GM18858 (cell line): ENCODE results near the gene NDUFB6.
"Not testable (repeated sequence)": the region's sequence is repeated elsewhere in the genome, so short reads cannot be mapped to it uniquely, and the experiment has no call there.

Source experiments
- ATAC-seq: cut with Tn5 transposase; IDR thresholded peaks from one replicate; pipeline ENCODE4 v1.9.1; 2021; ENCODE audit not compliant: unreplicated experiment

The NDUFB6 gene

GRCh38 chr9:32571969-32572899 is 725 bp downstream of the NDUFB6 start:
- peak; percentile 90 for ATAC-seq

GRCh38 chr9:32570262-32570661 is 2.7 kb downstream of the NDUFB6 start:
- ATAC-seq: no peak

- no peak for ATAC-seq
These were observed 6.2 kb downstream of the NDUFB6 start for GRCh38 chr9:32566770-32567169.

- ATAC-seq: no peak
These were observed 7.0 kb downstream of the NDUFB6 start for GRCh38 chr9:32565967-32566366.

GRCh38 chr9:32558408-32558934 is 14.5 kb downstream of the NDUFB6 start:
- ATAC-seq: no peak

GRCh38 chr9:32554591-32554990 is 18.4 kb downstream of the NDUFB6 start:
- ATAC-seq: no peak

- no peak for ATAC-seq
These were observed 18.9 kb downstream of the NDUFB6 start for GRCh38 chr9:32554107-32554506.

- peak; percentile 56 for ATAC-seq
These were observed 20.6 kb downstream of the NDUFB6 start, which contains the start of the genes SMIM27 and TOPORS for GRCh38 chr9:32552172-32552872. Gene SMIM27 (plus strand): TSS chr9:32552327. CDS start chr9:32552435, 108 bp downstream. Gene TOPORS (minus strand): TSS chr9:32552586. CDS start chr9:32552436, 150 bp downstream.

- no peak for ATAC-seq
These were observed 21.5 kb downstream of the NDUFB6 start for GRCh38 chr9:32551276-32552051.

GRCh38 chr9:32550562-32551275 is 22.2 kb downstream of the NDUFB6 start:
- ATAC-seq: peak; percentile 42

GRCh38 chr9:32550150-32550561 is 22.8 kb downstream of the NDUFB6 start:
- no peak for ATAC-seq

- not testable (repeated sequence) for ATAC-seq
These were observed 24.7 kb downstream of the NDUFB6 start for GRCh38 chr9:32548213-32548612.

- no peak for ATAC-seq
These were observed 27.1 kb downstream of the NDUFB6 start for GRCh38 chr9:32545884-32546283.

- no peak for ATAC-seq
These were observed 29.9 kb downstream of the NDUFB6 start for GRCh38 chr9:32543047-32543446.

- no peak for ATAC-seq
These were observed 39.1 kb downstream of the NDUFB6 start for GRCh38 chr9:32533816-32534215.

GRCh38 chr9:32533336-32533735 is 39.6 kb downstream of the NDUFB6 start:
- ATAC-seq: no peak

GRCh38 chr9:32526707-32527048 is 46.3 kb downstream of the NDUFB6 start:
- no peak for ATAC-seq

GRCh38 chr9:32526041-32526706 is 46.8 kb downstream of the NDUFB6 start, which contains the start of gene RIGI:
Gene RIGI (minus strand): TSS chr9:32526196. CDS start chr9:32526166, 30 bp downstream.
- ATAC-seq: peak; percentile 67

GRCh38 chr9:32525709-32526030 is 47.3 kb downstream of the NDUFB6 start:
- ATAC-seq: peak; percentile 8
